Measurements from ENCODE around the gene AP5B1. TPM values are rescaled to one million over a fixed set of nuclear protein-coding genes. Genes with fewer than 3 reads are reported as not detected.

The AP5B1 gene
- total RNA-seq, 1 experiment from 2014 or later = 19.5 TPM

DNA sequence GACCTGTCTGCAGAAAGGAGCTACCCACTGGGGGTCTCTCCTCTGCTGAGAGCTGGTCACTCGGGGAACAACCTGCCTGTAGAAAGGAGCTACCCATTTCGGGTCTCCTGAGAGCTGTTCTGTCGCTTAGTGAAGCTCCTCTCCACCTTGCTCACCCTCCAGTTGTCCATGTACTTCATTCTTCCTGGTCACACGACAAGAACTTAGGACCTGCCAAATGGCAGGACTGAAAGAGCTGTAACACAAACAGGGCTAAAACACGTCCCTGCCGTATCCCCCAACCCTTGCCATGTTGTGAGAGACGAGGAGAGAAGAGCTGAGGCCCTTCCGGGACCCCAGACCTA is 36.1 kb downstream of the AP5B1 start:
- BruUV-seq (replicated peaks) = no TSS peak
- ChIA-PET POLR2A (no interaction called here), CTCF (interaction anchor here (0.7 to 2.0 kb wide), 12 partner anchors 10 to 242 kb away, joined by 3 to 8 read pairs (median 4); partner anchors contain the start of genes AP5B1, FIBP, KAT5 and RNASEH2C), RAD21 (ENCODE audit: low non-redundant PET in 1 of 2, low total read pairs in 2 of 2, uncharacterized antibody in 2 of 2, unreplicated experiment in 2 of 2) (interaction anchor here (0.7 to 0.9 kb wide), 2 partner anchors 28 to 323 kb away, joined by 4 read pairs; no protein-coding TSS in a partner anchor)
- H3K9me3 ChIP-seq (ENCODE audit: control insufficient read depth in 1 of 2, insufficient read depth in 1 of 2, low read depth in 1 of 2, low read length in 2 of 2) = no peaks in the 10 kb centered on the region
- H3K4me2 ChIP-seq (ENCODE audit: low read length) = no peak overlapping the region
- no peak overlapping the region for H3K4me3 ChIP-seq (replicated peaks in 1 of 2; ENCODE audit: low read depth in 1 of 2, low read length in 2 of 2)
- no peaks in the 10 kb centered on the region for H3K36me3 ChIP-seq (ENCODE audit: control insufficient read depth in 1 of 2, insufficient read depth in 2 of 2, low read length in 2 of 2)
- H3K79me2 ChIP-seq (ENCODE audit: insufficient read depth, low read length) = no peaks in the 10 kb centered on the region
- H3K4me1 ChIP-seq (ENCODE audit: control insufficient read depth in 1 of 2, insufficient read depth in 2 of 2, low read length in 2 of 2) = peaks cover 0 to 12% of the 10 kb centered on the region in 2 experiments; a peak in 2 of 4 replicates
- no peak overlapping the region for H3K27ac ChIP-seq (ENCODE audit: low read depth, low read length)
- no peak overlapping the region for H2AFZ ChIP-seq (ENCODE audit: low read depth, low read length, poor library complexity, severe bottlenecking)
- ATAC-seq (no peak), DNase-seq (ENCODE audit: low read depth, low spot score) (no peak)
- no peaks in the 10 kb centered on the region; the same call in 1 of the 2 replicates for H3K27me3 ChIP-seq (ENCODE audit: insufficient read depth, low read length)
- intact Hi-C loops (cut with micrococcal nuclease) = loop anchor here (1.0 kb wide), 1 partner anchor 74 kb away; no protein-coding TSS in a partner anchor
- no peaks in the 10 kb centered on the region for H4K20me1 ChIP-seq (ENCODE audit: insufficient read depth)
- H3K9ac ChIP-seq (ENCODE audit: low read length) = no peak overlapping the region
- TF ChIP-seq RAD21 (IDR thresholded peaks at IDR 0.05; ENCODE audit: low read depth) (no peak), TCF7L2 (IDR thresholded peaks at IDR 0.05; ENCODE audit: borderline replicate concordance, extremely low read depth, insufficient read depth, insufficient read length) (no peak), ZNF274 (IDR thresholded peaks at IDR 0.05; ENCODE audit: low read depth, low read length) (no peak), CEBPB (IDR thresholded peaks at IDR 0.05; ENCODE audit: low read depth) (no peak), POLR2A (IDR thresholded peaks at IDR 0.05; ENCODE audit: borderline replicate concordance, extremely low read depth, insufficient read depth, insufficient read length) (no peak), ELF1 (IDR thresholded peaks at IDR 0.05; ENCODE audit: borderline replicate concordance, low read depth) (no peak), FOSL1 (IDR thresholded peaks at IDR 0.05; ENCODE audit: low read depth) (no peak), SRF (IDR thresholded peaks at IDR 0.05; ENCODE audit: low read depth) (no peak), EGR1 (IDR thresholded peaks at IDR 0.05; ENCODE audit: low read depth) (no peak), SIN3A (IDR thresholded peaks at IDR 0.05; ENCODE audit: low read depth) (no peak), POLR2AphosphoS5 (IDR thresholded peaks at IDR 0.05; ENCODE audit: low read depth, low read length) (no peak), JUND (IDR thresholded peaks at IDR 0.05) (no peak), CBX3 (IDR thresholded peaks at IDR 0.05; ENCODE audit: low read depth) (no peak), ZFX (IDR thresholded peaks at IDR 0.05) (no peak), YY1 (IDR thresholded peaks at IDR 0.05; ENCODE audit: extremely low read depth, insufficient replicate concordance, low read depth, low read length) (no peak), SP1 (IDR thresholded peaks at IDR 0.05; ENCODE audit: low read depth) (no peak)
- TF ChIP-seq, protein P1, sequence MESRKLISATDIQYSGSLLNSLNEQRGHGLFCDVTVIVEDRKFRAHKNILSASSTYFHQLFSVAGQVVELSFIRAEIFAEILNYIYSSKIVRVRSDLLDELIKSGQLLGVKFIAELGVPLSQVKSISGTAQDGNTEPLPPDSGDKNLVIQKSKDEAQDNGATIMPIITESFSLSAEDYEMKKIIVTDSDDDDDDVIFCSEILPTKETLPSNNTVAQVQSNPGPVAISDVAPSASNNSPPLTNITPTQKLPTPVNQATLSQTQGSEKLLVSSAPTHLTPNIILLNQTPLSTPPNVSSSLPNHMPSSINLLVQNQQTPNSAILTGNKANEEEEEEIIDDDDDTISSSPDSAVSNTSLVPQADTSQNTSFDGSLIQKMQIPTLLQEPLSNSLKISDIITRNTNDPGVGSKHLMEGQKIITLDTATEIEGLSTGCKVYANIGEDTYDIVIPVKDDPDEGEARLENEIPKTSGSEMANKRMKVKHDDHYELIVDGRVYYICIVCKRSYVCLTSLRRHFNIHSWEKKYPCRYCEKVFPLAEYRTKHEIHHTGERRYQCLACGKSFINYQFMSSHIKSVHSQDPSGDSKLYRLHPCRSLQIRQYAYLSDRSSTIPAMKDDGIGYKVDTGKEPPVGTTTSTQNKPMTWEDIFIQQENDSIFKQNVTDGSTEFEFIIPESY (IDR thresholded peaks at IDR 0.05; ENCODE audit: extremely low read depth, insufficient replicate concordance, low read length) = no peak
- TF ChIP-seq, protein P2, sequence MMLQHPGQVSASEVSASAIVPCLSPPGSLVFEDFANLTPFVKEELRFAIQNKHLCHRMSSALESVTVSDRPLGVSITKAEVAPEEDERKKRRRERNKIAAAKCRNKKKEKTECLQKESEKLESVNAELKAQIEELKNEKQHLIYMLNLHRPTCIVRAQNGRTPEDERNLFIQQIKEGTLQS (IDR thresholded peaks at IDR 0.05) = no peak
- TF ChIP-seq, protein P3, sequence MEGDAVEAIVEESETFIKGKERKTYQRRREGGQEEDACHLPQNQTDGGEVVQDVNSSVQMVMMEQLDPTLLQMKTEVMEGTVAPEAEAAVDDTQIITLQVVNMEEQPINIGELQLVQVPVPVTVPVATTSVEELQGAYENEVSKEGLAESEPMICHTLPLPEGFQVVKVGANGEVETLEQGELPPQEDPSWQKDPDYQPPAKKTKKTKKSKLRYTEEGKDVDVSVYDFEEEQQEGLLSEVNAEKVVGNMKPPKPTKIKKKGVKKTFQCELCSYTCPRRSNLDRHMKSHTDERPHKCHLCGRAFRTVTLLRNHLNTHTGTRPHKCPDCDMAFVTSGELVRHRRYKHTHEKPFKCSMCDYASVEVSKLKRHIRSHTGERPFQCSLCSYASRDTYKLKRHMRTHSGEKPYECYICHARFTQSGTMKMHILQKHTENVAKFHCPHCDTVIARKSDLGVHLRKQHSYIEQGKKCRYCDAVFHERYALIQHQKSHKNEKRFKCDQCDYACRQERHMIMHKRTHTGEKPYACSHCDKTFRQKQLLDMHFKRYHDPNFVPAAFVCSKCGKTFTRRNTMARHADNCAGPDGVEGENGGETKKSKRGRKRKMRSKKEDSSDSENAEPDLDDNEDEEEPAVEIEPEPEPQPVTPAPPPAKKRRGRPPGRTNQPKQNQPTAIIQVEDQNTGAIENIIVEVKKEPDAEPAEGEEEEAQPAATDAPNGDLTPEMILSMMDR (IDR thresholded peaks at IDR 0.05 in 2 of 3, conservative IDR thresholded peaks at IDR 0.05 in 1 of 3; ENCODE audit: borderline replicate concordance in 1 of 3, insufficient read depth in 1 of 3, low read depth in 2 of 3, low read length in 2 of 3) = no peak
- H3K9me2 ChIP-seq (ENCODE audit: insufficient read depth) = no peaks in the 10 kb centered on the region

All from HCT116 (cell line).